PFSK-1 (cell line): ENCODE measurements around the gene SUMO3.

Experiments used
- FOXP2 ChIP-seq: optimal IDR thresholded peaks from 2 replicates; pipeline ENCODE3; 2011; ENCODE audit warnings: borderline replicate concordance, control low read depth, inconsistent platforms; ENCODE audit not compliant: insufficient read depth; ENCODE audit errors: extremely low read length, extremely low read depth
- POLR2AphosphoS5 ChIP-seq: IDR thresholded peaks from 2 replicates; pipeline ENCODE4 v1.6.1; 2012; ENCODE audit warnings: low read depth, mild to moderate bottlenecking, control low read depth, low read length, moderate library complexity
- SIN3A ChIP-seq: IDR thresholded peaks from 2 replicates; pipeline ENCODE4 v1.6.1; 2012; ENCODE audit warnings: mild to moderate bottlenecking, low read length, moderate library complexity, borderline replicate concordance; ENCODE audit not compliant: insufficient read depth
- TAF1 ChIP-seq: IDR thresholded peaks from 2 replicates; pipeline ENCODE4 v1.6.1; 2012; ENCODE audit warnings: low read length, control low read depth, borderline replicate concordance; ENCODE audit not compliant: insufficient read depth
- TF ChIP-seq, protein P1 (sequence below), 2 experiments: IDR thresholded peaks; 2 replicates each; pipeline versions ENCODE4 v1.6.1 to v1.8.0; 2011 to 2012; ENCODE audit warnings: low read depth in 2 of 2, low read length in 2 of 2, control low read depth in 1 of 2, inconsistent platforms in 1 of 2, mild to moderate bottlenecking in 1 of 2, moderate library complexity in 1 of 2; ENCODE audit not compliant: insufficient read depth in 1 of 2

SUMO3 gene

DNA sequence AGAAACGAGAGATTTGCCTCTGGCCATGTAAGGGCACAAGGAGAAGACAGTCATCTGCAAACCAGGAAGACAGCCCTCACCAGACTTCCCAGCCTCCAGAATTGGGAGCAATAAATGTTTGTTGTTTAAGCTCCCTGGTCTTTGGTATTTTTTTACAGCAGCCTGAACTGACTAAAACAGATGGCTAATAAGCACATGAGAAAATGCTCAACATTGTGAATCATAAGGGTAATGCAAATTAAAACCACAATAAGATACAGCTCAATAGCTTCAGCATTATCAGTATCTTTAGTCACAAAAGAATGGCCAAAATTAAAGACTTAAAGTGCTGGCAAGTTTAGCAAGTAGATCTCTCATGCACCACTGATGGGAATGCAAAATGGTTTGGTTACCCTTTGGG, 28.0 kb downstream of the SUMO3 start:
- TF ChIP-seq POLR2AphosphoS5 (no peak), TAF1 (no peak), SIN3A (no peak), FOXP2 (no peak)
- TF ChIP-seq, protein P1, sequence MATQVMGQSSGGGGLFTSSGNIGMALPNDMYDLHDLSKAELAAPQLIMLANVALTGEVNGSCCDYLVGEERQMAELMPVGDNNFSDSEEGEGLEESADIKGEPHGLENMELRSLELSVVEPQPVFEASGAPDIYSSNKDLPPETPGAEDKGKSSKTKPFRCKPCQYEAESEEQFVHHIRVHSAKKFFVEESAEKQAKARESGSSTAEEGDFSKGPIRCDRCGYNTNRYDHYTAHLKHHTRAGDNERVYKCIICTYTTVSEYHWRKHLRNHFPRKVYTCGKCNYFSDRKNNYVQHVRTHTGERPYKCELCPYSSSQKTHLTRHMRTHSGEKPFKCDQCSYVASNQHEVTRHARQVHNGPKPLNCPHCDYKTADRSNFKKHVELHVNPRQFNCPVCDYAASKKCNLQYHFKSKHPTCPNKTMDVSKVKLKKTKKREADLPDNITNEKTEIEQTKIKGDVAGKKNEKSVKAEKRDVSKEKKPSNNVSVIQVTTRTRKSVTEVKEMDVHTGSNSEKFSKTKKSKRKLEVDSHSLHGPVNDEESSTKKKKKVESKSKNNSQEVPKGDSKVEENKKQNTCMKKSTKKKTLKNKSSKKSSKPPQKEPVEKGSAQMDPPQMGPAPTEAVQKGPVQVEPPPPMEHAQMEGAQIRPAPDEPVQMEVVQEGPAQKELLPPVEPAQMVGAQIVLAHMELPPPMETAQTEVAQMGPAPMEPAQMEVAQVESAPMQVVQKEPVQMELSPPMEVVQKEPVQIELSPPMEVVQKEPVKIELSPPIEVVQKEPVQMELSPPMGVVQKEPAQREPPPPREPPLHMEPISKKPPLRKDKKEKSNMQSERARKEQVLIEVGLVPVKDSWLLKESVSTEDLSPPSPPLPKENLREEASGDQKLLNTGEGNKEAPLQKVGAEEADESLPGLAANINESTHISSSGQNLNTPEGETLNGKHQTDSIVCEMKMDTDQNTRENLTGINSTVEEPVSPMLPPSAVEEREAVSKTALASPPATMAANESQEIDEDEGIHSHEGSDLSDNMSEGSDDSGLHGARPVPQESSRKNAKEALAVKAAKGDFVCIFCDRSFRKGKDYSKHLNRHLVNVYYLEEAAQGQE (IDR thresholded peaks at IDR 0.05; ENCODE audit: insufficient read depth in 1 of 2, low read depth in 2 of 2, low read length in 2 of 2) = no peak

DNA sequence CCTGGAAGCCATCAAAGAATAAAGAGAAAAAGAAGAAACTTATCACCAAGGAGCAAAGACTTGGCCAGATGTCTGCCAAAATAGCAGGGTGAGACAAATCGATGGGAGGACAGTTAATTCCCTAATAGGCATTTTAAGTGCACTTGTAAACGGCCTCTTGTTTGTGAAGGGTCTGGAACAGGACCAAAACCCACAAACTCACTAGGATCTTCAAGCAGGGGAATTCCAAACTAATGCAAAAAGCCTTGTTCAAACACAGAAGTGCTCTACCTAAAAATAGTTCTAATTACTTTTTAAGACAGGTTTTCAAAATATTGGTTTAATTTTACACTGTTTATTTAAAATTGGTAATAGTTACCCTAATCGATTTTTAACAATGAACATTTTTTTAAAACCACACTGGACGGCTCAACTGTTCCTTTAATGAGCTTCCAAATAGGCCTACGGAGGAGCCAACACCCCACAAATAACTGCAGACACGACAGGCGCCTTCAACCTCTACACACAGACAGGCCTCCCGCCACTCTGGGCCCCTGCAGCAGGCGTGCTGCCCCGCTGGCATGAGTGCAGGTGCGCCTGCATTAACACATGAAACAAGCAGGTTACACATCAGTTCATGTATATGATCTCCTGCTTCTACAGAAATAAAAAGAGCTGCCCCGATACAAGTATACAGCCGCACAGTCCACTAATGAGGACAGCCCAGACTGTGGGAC, 32.1 kb downstream of the SUMO3 start:
- TF ChIP-seq POLR2AphosphoS5 (no peak), TAF1 (no peak), FOXP2 (no peak), SIN3A (no peak)
- TF ChIP-seq, protein P1 (IDR thresholded peaks at IDR 0.05; ENCODE audit: insufficient read depth in 1 of 2, low read depth in 2 of 2, low read length in 2 of 2) = no peak

DNA sequence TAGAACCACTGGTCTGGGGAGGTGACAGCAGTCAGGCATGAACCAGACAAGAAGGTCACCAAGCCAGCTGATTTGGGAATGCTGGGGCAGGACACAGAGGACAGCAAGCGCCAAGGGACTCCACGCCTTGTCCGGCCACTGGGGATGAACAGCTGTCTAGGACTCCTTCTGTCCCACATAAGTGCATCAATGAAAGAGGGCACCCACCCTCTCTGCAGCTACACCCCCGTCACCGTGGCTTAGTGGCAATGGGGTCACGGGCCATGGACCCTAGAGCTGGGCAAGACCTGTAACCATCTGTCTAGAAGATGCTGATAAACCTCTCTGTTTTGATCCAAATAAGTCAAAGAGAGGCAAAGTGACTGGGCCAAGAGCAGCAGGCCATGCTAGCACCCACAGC, 33.1 kb downstream of the SUMO3 start:
- TF ChIP-seq SIN3A (no peak), TAF1 (no peak), POLR2AphosphoS5 (no peak), FOXP2 (no peak)
- TF ChIP-seq, protein P1 (IDR thresholded peaks at IDR 0.05; ENCODE audit: insufficient read depth in 1 of 2, low read depth in 2 of 2, low read length in 2 of 2) = no peak

DNA sequence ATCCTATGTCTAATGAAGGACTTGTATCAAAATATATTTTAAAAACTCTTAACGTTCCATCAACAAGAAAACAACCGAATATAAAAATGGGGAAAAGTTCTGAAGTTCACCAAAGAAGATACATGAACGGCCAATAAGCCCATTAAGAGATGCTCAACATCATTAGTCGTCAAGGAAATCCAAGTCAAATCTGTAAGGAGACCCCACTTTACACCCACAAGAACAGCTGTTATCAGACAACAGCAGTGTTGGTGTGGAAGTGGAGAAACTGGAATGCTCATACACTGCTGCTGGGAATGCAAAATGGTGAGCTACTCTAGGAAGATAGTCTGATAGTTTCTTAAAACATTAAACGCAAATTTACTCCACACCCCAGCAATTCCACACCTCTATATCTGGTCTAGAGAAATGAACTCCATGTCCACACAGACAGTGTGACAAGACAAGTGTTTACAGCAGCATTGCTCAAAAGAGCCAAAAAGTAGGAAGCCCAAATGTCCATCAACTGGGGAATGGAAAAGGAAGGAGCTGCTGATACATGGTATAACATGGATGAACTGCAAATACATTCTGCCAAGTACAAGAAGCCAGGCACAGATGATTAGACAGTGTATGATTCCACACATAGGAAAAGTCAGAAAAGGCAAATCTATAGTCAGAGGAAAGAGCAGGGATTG, 34.7 kb downstream of the SUMO3 start:
- TF ChIP-seq SIN3A = no peak
- TF ChIP-seq POLR2AphosphoS5 = no peak
- TF ChIP-seq TAF1 = no peak

DNA sequence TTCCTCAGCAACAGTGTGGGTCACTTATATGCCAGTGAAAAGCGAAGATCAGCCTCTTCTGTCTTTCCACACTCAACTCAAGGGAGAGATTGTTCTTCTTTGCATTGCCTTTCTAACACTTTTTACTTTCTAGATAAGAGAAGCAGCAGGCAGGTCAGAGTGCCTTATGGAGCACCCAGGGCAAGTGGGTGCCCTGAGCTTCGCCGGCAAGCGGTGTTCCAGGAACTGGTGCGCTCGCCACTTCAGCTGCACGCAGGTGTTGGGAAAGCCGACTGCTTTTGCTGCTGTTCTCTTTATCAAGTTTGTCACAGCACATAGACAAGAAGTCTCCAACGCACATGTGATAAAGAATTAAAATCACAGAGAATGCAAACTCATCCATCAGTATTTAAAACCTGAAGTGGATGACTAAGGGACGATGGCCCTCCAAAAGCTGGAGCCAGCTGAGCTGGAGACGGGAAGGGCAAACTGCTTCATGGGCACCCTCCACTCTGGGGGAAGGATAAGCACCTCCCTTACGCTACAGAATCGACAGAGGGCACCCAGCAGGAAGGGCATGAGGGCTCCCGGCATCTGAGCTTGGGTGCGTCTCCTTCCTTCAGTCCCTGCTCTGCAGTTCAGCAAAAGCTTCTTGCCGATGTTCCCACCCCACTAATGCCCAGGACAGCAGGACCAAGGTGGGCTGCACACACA, 36.9 kb downstream of the SUMO3 start:
- TF ChIP-seq FOXP2 (no peak), TAF1 (no peak), POLR2AphosphoS5 (no peak), SIN3A (no peak)
- TF ChIP-seq, protein P1 (IDR thresholded peaks at IDR 0.05; ENCODE audit: insufficient read depth in 1 of 2, low read depth in 2 of 2, low read length in 2 of 2) = no peak
